NCI-H1694 treated with DMSO at 0.1 percent for 48 hours (cell line): ENCODE results near the gene FRMPD2.
"Not testable (repeated sequence)": the region's sequence is repeated elsewhere in the genome, so short reads cannot be mapped to it uniquely, and the experiment has no call there.

Experiments used
- DNase-seq: peaks from one replicate; lab custom pipeline; 2025; lab: John Stamatoyannopoulos, UW

Gene FRMPD2

DNA sequence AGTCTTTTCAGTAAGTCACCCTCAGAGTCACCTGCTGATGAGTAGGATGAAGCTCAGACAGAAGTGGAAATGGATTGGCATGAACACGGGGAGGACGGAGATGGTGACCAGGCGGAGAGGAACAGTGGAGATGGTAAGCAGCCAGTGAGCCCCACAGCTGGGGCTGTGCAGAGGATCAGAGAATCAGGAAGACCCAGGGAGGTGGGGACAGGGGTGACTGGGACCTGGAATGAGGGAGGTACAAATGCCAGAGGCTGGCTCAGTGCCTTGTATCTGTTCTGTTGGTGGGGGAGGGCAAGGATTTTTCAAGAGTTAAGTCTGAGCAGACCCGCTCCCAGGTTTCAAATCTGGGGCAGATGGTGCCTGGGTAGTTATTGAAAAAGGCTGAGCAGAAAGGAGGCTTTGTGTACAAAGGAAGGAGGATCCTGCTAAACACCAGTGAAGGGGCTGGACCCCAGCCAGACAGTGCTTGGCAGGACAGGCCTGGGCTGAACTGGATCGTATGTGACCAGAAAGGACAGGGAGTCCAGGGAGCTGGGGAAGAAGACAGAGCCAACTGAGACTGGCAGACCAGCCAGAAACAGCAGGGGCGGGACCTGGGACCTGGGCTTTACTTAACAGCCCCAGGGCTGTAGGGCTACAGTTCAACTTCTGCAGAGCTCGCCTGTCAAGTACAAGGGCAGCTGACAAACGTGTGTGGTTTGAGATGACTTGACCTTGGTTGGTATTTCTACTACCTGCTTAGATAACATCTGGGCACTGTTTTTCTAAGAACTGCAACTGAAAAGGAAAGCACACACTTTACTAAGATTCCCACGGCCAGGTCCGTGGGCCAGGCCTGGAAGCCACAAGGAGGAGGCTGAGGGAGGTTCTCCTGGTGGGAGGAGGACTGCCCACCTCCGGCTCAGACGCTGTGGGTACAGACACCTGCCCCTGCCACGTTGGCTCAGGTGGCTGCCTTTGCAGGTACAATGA is 13.2 kb upstream of the FRMPD2 start:
- peak; percentile 29 for DNase-seq

DNA sequence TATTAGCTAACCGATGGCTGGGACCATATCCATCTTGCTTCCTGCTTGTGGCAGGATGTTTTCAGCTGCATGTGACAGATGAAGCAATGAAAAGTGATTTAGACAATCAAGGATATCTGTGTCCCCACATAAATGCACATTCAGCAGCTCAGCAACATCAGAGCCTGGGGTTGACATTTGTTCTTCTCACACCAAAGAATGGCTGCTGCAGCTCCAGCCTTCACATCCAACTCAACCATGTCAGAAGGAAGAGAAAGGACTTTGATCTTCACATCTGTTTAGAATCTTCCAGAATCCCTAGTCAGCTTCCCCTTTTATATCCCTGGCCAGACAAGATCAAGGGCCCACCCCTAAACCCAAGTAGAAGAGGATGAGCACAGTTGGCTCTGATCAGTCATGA is 11.9 kb upstream of the FRMPD2 start:
- no peak for DNase-seq

DNA sequence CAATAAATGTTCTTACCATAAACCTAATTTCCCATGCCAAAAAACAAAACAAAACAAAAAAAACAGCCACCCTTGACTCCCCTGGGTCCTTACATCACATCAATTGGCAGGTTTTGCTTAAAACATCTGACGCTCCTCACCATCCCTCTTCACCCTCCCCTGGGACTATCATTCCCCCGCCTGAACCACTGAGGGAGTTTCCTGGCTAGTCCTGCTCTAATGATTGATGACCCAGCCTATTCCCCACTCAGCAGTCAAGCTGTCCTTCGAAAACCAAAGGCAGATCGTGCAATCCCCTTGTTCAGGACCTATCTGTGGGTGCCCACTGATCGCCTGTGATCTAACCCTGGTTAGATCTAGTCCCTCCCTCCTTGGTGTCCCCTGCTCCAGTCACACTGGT is 11.2 kb upstream of the FRMPD2 start:
- peak; percentile 25 for DNase-seq

DNA sequence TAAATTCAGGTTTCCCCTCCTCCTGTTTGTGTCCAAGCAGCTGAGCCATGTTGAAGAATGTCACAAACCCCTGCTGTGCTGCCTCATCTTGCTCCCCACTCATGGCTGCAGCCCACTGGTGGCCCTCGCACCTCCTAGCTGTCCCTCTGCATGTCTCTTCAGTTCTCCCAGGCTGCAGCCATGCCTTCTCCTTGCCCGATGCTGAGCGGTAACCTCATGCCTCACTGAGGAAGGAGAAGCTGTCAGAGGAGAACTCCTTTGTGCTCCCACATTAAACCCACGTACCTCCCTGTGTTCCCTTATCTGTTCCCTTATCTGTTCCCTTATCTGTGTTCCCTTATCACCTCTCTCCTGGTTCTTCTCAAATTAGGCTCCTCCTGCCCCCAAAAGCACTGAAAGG is 10.3 kb upstream of the FRMPD2 start:
- no peak for DNase-seq

DNA sequence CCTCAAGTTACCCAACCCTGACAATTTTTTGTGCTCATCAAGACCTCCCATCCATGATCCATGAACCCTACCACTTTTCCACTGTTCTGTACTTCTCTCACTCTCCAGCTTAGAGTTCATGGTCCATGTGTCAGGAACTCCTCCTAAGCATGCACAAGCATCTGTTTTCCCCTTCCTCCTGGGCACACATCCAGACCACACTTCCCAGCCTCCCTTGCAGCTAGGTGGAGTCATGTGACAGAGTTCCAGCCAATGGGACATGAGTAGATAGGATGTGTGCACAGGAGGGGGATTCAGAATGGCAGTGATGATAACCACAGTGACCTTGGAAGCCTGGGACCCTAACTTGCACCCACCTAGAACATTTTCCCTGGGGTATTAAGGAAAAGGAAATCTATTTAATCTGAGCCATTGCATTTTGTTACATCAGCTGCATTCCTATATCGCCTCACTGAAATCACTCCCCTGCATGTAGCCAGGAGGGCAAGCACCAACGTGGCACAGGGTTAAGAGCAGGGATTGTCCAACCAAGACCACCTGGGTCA is 9.6 kb upstream of the FRMPD2 start:
- no peak for DNase-seq

DNA sequence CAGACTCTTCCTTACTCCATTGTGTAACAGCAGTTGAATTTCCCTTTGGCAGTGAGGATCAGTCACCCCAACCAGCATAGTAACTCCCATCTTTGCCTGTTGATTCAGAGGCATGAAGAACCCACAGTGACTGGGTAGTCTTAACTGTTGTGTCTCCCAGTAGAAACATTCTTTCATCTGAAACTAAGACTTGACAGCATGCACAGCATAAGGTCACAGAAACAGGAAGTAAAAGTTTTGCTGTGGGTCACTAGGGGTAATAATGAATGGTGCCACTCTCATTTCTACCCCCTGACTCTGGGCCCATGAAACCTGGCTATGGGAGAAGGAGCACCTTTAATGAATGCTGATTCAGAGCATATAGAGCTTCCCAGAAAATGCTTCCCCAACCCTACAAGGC is 8.3 kb upstream of the FRMPD2 start:
- no peak for DNase-seq

DNA sequence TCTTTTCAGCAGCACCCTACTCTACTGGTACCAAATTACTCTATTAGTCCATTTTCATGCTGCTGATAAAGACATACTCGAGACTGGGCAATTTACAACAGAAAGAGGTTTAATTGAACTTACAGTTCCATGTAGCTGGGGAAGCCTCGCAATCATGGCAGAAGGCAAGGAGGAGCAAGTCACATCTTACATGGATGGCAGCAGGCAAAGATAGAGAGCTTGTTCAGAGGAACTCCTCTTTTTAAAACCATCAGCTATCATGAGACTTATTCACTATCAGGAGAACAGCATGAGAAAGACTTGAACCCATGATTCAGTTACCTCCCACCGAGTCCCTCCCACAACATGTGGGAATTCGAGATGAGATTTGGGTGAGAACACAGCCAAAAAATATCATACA is 7.2 kb upstream of the FRMPD2 start:
- DNase-seq = not testable (repeated sequence)

DNA sequence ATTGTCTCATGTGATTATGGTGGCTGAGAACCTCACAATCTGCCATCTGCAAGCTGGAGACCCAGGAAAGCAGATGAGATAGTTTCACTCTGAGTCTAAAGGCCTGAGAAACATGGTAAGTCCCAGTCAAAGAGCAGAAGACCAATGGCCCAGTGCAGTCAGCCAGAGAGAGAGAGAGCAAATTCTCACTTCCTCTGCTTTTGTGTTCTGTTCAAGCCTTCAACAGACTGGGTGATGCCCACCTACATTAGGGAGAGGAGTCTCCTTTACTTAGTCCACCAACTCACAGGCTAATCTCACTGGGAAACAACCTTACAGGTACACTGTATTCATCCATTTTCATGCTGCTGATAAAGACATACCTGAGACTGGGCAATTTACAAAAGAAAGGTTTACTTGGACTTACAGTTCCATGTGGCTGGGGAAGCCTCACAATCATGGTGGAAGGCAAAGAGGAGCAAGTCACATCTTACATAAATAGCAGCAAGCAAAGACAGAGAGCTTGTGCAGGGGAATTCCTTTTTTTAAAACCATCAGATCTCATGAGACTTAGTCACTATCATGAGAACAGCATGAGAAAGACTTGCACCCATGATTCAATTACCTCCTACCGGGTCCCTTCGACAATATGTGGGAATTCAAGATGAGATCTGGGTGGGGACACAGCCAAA is 4.7 kb upstream of the FRMPD2 start:
- DNase-seq = no peak

DNA sequence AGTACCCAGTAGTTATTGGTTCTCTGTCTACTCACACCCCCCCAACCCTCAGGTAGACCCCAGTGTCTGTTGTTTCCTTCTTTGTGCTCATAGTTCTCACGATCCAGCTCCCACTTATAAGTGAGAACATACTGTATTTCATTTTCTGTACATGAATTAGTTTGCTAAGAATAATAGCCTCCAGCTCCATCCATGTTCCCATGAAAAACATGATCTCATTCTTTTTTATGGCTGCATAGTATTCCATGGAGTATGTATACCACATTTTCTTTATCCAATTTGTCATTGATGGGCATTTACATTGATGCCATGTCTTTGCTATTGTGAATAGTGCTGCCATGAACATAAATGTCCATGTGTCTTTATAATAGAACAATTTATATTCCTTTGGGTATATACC is 2.6 kb upstream of the FRMPD2 start:
- DNase-seq = no peak

DNA sequence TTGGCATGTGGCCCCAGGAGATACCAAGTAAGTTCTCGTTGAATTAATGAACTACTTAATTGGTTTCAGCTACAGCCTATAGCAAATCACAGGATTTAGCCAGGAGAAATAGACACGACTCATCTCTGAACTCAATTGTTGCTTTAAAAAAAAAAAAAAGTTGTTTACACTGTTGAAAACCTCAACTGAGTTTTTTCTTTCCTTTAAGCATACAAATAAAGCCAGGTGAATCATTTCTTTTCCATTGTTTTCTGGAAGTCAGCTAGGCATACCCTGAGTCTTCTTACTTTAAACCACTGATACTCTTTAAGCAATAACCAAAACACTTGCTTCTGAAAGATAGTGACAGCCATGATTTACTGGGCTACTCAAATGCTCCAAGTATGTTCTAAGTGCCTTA is 755 bp downstream of the FRMPD2 start:
- DNase-seq = no peak

DNA sequence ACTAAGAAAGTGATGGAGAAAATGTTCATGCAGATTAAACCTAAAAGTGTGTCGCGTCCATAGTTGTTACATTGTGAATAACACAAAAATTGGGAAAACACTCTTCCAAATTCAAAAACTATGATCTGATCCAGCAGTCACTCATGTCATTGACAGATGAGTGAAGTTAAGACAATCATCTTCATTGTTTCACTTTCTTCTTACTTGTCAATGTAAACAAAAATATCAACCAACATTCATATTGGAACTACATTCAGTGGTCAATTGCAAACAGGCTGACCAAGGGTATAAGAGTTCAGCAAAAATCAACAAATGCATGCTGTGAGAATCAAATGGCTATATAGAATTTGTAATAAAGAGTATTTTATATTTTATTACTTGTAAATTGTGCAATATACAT is 1.8 kb downstream of the FRMPD2 start:
- DNase-seq = no peak

DNA sequence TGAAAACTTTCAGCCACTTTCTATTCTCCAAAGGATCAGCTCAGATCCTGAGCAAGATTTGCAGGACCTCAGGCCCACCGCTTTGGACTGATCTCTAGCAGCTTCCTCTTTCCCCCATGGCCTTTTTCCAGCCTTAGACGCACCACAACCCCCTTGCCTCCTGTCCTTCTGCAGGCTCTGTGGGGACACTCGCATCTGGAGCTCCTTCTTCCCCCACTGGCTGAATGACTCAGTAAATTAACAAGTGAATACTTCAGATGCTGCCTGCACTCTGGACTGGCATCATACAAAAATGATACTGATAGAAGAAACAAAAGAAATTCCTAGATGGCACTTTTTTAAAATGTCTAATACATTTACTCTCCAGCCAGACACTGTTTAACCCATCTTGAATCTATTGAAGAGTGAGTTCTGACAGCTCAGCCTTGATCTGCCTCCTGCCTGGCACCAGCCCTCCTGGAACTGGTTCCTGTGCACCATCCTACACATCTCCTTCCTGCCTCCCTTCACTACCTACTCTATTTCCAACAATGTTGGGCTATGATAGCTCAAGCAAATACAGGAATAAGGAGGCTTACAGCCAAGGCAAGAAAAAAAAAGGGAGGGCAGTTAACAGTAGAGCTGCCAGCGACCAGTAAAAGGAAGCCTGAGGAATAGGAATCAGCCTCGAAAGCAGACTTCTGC is 3.3 kb downstream of the FRMPD2 start:
- no peak for DNase-seq

DNA sequence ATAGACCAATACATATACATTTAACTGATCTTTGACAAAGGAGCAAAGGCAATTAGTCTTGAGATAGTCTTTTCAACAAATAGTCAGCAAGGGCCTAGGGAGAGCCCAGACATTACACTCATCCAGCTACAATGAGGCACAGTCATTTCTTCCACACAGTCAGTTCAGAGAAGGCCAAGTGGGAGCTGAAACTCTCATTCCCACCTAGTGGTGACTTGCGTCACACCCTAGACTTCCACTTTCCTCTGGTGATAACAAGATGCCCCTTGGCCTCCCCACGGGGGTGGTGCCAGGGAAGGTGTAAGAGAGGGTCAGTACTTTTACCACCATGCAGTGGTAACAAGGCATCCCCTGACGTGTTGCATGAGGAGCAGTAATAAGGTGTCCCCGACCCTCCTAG is 8.0 kb downstream of the FRMPD2 start:
- DNase-seq = no peak

DNA sequence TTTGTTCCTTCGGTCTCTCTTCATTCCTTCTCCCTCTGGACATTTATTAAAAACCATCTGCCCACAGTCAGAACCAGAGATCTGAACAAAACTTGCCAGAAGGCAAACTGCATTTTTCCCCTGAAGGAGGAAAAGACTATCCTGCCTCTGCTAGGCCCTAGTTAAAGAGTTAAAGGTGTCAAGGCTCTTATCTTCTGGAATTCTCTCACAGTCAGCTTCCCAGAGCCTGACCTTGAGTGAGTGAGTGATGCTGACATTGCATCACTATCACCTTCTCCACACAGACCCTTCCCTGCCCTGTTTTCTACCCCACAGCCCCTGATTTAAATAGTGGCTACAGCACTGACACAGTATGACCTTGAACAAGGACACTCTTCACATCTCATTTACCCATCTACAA is 16.4 kb downstream of the FRMPD2 start:
- no peak for DNase-seq

DNA sequence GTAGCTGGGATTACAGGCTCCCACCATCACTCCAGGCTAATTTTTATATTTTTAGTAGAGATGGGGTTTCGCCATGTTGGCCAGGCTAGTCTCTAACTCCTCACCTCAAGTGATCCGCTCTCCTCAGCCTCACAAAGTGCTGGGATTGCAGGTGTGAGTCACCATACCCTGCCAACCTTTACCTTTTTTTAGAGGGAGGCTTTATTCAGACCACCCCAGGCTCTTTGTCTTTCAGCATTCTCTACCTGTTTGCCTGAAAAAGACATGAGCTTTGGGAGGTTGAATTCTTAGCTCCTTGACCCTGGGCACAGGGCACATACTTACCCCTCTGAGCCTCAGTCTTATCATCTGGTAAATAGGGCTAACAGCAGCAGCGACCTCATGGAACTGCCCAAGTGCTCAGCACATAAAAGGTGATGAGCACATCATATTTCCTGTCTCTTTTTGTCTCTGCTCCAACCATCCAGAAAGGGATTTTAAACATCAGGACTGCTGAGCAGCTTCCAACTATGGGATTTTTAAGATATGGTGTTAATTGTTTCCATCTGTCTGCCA is 17.0 kb downstream of the FRMPD2 start:
- DNase-seq = no peak

DNA sequence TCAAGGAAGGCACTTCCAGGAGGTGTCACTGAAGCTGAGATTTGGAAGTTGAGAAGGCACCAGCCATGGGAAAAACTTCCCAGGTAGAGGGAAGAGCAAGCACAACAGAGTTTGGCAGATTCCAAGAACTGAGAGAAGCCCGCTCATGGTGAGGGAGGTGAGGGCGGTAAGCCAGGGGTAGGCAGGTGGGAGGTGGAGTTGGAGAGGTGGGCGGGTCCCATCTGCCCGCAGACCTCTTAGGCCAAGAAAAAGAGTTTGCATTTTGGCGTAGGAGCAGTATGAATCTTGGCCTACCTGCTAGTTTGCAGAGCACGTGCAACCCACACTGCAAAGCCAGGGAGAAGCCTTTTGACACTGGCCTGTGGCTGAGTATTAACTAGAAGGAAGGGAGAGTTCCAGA is 18.8 kb downstream of the FRMPD2 start:
- no peak for DNase-seq

DNA sequence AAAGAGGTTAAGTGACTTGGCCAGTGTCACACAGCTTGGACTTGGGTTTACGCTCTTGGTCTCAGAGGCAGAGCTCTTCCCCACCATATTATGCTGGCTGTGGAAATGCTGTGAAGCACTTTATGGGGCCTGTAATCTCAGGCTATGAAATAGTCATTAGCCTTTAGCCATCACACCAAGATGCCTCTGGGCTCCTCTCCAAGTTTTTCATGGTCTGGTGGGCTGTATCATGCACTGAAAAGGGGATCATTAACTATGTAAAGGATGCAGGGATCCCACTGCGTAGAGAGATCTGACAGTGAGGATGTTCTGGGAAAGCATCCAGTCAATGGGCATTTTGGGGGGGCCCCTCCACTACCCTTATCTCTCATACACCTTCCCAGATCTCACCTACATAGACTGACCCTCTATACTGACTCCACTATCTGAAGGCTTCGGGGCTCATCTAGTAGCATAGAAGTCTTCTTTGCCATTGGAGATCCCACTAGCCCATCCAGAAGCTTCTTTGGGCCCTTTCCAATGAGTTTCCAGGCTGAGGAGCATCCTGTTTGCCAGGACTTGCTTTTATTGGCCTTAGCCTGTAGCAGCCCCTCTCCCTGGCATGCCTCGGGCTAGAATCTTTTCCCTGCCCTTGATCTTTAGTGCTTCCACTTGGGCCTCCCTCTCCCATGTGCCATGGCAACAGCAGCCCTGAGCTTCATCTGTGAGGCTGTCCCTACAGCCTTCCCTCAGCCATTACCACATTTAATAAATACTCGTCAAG is 19.6 kb downstream of the FRMPD2 start:
- peak; percentile 54 for DNase-seq

DNA sequence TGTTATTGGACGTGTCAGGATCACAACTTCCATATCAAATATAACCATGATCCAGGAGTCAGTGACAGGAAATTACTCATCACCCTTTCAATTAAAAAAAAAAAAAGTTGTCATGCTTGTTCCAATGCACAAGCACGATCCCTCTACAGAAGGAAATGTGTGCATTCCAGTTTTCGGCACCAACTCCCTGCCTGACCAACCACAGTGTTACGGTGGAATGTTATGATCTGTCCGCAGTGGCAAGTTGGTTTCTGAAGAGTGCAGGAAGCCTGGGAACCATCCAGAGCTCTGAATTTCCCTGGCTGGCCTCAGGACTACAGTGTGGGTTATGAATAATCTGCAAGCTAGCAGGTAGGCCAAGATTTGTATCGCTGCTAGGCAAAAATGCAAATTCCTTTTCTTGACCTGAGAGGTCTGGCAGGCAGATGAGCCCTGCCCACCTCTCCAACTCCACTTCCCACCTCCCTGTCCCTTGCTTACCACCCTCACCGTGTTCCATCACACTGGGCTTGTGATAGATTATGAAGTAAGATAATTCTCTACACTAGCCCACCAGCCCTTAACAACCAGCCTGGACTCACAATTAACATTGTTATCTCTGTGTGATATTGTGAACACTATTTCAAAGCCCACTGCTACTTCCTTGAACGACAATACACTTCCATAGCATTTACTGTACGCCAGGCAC is 20.4 kb downstream of the FRMPD2 start:
- DNase-seq = no peak

DNA sequence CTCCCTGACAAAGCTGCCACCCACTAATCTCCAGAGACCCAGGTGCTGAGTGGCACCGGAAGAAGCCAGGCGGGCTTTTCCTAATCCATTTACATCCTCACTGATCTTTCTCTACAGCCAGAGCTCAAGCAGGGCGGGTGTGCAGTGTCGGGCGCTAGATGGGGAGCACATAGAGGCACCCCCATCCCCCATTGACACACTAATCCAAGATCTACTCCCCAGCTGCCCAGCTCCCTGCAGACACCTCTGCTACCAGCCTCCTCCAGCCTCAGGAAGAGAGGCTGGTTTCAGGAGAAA is 22.2 kb downstream of the FRMPD2 start:
- DNase-seq = no peak

DNA sequence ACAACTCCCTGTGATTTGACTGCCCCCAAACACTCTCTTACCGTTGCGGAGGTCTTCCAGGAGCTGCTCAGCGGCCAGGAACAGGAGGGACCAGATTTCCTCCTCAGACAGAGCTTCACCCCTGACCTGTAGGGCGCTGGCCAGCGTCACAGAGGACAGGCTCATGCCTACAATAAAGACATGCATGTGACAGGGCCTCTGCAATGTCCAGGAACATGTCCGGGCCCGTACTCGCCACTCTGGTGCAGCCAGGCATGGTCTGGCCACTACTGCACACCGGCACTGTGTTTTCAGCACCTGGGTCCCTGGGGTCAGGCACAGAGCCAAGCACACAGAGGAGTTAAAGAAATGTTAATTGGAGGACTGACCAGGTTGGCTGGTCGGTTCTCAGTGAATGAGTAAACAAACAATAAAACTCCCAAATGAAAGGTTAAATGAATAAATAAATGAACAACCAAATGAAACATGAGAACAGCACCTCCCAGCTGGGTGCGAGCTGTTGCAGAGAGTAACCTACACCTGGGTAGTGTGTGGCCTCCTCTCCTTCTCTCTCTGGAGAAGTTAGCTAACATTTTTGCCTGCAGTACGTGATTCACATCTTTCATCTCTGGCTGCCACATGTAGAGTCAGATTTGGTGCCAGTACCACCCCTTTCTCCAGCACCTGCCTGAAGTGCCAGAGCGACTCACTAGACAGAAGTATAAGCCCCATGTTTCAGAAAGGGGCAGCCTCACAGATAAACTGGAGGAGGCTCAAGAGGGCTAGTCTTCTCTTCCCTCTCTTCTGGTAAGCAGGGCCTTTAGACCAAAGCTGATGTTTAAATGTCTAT is 22.8 kb downstream of the FRMPD2 start:
- DNase-seq = no peak
